ENCODE measurements around the gene SIT1.
"Not testable (repeated sequence)": the region's sequence is repeated elsewhere in the genome, so short reads cannot be mapped to it uniquely, and the experiment has no call there.

SIT1 gene

DNA sequence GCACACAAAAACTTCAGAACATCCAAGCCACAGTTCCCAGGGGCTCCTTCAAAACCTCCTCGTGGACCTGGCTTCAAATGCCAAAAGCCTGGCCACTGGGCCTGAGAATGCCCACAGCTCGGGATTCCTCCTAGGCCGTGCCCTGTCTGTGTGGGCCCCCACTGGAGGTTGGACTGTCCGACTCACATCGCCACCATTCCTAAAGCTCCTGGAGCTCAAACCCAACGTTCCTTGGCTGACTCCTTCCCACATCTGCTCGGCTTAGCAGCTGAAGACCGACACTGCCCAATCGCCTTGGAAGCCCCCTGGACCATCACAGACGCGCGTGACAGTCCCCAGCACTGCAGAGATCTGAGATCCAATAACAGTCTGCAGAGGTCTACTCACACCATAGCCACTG is 7.7 kb downstream of the SIT1 start:
- no peak for ATAC-seq

DNA sequence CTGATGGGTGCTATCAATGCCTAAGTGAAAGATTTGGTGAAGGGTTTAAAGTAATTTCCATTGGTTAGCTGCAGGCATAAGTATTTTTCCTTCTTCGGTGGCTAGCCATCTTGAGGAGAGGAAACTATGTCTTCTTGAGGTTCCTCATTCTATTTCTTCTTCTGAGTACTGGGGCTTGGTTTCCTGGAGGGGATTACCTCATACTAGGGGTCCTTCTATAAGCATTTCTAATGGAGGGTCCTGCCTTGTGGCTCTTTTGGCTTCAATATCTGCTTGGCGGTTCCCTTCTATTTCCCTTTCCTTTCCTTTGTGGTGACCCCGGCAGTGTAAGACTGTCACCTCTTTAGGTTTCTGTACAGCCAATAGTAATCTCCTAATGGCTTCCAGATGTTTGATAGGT is 9.3 kb downstream of the SIT1 start:
- ATAC-seq: not testable (repeated sequence)

More for the DNA sequence above, 7.7 kb downstream of the SIT1 start:
- TF ChIP-seq OSR1 (CRISPR knock-in tag; IDR thresholded peaks at IDR 0.05) (no peak), ESRRG (CRISPR knock-in tag; IDR thresholded peaks at IDR 0.05) (no peak), ZC3H10 (CRISPR knock-in tag; IDR thresholded peaks at IDR 0.05) (no peak), ARNTL (CRISPR knock-in tag; IDR thresholded peaks at IDR 0.05; ENCODE audit: borderline replicate concordance, low read depth) (no peak), ZNF70 (CRISPR knock-in tag; IDR thresholded peaks at IDR 0.05) (no peak), ZNF8 (CRISPR knock-in tag; IDR thresholded peaks at IDR 0.05) (no peak), CSDC2 (CRISPR knock-in tag; IDR thresholded peaks at IDR 0.05) (no peak), TOX (CRISPR knock-in tag; IDR thresholded peaks at IDR 0.05; ENCODE audit: borderline replicate concordance) (no peak), ZFP30 (CRISPR knock-in tag; IDR thresholded peaks at IDR 0.05) (no peak)
- TF ChIP-seq, protein P1, sequence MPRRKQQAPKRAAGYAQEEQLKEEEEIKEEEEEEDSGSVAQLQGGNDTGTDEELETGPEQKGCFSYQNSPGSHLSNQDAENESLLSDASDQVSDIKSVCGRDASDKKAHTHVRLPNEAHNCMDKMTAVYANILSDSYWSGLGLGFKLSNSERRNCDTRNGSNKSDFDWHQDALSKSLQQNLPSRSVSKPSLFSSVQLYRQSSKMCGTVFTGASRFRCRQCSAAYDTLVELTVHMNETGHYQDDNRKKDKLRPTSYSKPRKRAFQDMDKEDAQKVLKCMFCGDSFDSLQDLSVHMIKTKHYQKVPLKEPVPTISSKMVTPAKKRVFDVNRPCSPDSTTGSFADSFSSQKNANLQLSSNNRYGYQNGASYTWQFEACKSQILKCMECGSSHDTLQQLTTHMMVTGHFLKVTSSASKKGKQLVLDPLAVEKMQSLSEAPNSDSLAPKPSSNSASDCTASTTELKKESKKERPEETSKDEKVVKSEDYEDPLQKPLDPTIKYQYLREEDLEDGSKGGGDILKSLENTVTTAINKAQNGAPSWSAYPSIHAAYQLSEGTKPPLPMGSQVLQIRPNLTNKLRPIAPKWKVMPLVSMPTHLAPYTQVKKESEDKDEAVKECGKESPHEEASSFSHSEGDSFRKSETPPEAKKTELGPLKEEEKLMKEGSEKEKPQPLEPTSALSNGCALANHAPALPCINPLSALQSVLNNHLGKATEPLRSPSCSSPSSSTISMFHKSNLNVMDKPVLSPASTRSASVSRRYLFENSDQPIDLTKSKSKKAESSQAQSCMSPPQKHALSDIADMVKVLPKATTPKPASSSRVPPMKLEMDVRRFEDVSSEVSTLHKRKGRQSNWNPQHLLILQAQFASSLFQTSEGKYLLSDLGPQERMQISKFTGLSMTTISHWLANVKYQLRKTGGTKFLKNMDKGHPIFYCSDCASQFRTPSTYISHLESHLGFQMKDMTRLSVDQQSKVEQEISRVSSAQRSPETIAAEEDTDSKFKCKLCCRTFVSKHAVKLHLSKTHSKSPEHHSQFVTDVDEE (CRISPR knock-in tag; IDR thresholded peaks at IDR 0.05): no peak
- TF ChIP-seq, protein P2, sequence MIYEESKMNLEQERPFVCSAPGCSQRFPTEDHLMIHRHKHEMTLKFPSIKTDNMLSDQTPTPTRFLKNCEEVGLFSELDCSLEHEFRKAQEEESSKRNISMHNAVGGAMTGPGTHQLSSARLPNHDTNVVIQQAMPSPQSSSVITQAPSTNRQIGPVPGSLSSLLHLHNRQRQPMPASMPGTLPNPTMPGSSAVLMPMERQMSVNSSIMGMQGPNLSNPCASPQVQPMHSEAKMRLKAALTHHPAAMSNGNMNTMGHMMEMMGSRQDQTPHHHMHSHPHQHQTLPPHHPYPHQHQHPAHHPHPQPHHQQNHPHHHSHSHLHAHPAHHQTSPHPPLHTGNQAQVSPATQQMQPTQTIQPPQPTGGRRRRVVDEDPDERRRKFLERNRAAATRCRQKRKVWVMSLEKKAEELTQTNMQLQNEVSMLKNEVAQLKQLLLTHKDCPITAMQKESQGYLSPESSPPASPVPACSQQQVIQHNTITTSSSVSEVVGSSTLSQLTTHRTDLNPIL (CRISPR knock-in tag; IDR thresholded peaks at IDR 0.05; ENCODE audit: low read depth): no peak
- TF ChIP-seq, protein P3, sequence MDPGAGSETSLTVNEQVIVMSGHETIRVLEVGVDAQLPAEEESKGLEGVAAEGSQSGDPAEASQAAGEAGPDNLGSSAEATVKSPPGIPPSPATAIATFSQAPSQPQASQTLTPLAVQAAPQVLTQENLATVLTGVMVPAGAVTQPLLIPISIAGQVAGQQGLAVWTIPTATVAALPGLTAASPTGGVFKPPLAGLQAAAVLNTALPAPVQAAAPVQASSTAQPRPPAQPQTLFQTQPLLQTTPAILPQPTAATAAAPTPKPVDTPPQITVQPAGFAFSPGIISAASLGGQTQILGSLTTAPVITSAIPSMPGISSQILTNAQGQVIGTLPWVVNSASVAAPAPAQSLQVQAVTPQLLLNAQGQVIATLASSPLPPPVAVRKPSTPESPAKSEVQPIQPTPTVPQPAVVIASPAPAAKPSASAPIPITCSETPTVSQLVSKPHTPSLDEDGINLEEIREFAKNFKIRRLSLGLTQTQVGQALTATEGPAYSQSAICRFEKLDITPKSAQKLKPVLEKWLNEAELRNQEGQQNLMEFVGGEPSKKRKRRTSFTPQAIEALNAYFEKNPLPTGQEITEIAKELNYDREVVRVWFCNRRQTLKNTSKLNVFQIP (CRISPR knock-in tag; IDR thresholded peaks at IDR 0.05; ENCODE audit: borderline replicate concordance, low read depth): no peak

DNA sequence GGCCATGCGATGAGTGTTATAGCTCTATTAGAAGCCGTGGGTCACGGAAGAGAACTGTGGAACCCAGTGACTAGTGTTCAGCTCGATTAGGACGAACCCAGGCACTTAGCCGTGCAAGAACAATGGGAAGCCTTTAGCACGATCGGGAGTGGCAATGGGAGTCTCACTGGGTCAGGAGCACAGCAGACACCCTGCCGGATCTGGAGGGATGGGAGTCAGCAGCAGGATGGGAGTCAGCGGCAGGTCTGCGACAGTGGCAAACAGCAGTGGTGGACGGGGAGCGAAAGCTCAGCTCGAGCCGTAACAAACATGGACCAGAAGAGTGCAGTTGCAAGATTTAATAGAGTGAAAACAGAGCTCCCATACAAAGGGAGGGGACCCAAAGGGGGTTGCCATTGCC is 10.3 kb downstream of the SIT1 start:
- ATAC-seq: not testable (repeated sequence)

DNA sequence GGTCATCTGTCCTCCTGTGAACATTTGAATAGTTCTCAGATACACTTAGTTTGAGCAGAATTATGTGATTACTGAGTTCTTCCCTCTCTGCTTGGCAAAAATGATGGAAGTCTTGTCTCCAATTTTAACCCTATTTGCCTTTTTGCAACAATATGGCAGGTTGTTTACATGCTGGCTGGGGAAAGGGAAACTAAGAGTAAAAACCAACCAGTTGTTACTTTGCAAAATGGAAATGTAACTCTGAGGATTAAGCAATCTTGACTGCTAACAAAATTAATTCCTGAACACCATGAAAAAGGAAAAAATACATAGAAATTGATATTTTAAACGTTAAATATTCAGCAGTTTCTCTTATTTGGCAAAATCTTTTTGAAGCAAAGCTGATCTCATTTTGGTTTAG is 11.1 kb downstream of the SIT1 start:
- TF ChIP-seq ISL1 (CRISPR knock-in tag; IDR thresholded peaks at IDR 0.05) (no peak), ZC3H10 (CRISPR knock-in tag; IDR thresholded peaks at IDR 0.05) (no peak), ZNF565 (CRISPR knock-in tag; conservative IDR thresholded peaks at IDR 0.05; ENCODE audit: low read depth) (no peak)
- ATAC-seq: no peak

DNA sequence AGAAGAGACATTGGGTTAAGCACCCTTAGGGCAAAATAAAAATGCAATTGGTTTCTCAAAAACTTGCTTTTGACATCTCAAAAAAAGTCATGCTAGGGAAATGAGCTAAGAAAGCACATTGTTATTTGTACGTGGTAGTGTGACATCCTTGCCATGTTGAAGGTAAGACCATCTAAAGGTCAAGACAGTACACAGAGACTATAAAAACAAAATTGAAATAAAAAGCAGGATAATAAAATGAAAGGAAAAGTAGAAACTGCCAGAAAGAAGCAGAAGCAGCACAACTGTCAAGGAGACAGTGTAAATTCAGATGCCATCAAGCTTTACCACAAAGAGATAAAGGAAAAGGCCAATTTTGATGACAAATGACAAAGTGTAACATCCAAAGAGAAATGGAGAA is 11.5 kb downstream of the SIT1 start:
- ATAC-seq: not testable (repeated sequence)

DNA sequence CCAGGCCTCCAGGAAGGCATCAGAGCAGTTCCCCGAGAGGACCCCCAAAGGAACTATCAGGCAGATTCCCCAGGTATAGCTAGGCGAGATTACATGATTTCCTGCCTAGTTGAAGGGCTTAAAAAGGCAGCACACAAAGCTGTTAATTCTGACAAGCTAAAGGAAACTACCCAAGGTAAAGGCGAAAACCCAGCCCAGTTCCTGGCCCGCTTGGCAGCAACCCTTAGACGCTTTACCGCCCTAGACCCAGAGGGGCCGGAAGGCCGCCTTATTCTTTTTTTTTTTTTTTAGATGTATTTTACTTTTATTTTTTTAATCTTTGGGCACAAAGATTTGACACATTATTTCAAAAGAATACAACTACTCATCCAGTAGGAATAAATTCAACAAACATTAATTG is 12.0 kb downstream of the SIT1 start:
- ATAC-seq: not testable (repeated sequence)

DNA sequence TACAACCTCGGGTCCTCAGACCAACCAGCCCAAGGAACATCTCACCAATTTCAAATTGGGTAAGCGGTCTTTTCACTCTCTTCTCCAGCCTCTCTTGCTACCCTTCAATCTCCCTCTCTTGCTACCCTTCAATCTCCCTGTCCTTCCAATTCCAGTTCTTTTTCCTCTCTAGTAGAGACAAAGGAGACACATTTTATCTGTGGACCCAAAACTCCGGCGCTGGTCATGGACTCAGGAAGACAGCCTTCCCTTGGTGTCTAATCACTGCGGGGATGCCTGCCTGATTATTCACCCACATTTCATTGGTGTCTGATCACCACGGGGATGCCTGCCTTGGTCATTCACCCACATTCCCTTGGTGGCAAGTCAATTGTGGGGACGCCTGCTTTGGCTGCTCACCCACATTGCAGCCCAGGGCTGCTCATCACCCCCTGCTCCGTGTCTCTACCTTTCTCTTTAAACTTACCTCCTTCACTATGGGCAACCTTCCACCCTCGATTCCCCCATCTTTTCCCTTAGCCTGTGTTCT is 13.2 kb downstream of the SIT1 start:
- not testable (repeated sequence) for ATAC-seq

DNA sequence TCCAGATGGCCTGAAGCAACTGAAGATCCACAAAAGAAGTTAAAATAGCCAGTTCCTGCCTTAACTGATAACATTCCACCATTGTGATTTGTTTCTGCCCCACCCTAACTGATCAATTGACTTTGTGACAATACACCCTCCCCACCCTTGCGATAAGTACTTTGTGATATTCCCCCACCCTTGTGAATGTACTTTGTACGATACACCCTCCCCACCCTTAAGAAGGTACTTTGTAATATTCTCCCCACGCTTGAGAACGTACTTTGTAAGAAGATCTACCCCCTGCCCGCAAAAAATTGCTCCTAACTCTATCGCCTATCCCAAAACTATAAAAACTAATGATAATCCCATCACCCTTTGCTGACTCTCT is 13.9 kb downstream of the SIT1 start:
- ATAC-seq: not testable (repeated sequence)
